HG03108 (cell line): ENCODE data around the gene QSER1.
A peak's percentile ranks its signal among the peaks of the same experiment; 100 is the strongest.
"Not testable (repeated sequence)": the region's sequence is repeated elsewhere in the genome, so short reads cannot be mapped to it uniquely, and the experiment has no call there.

Experiments used
- ATAC-seq: cut with Tn5 transposase; IDR thresholded peaks from one replicate; pipeline ENCODE4 v1.9.1; 2021; ENCODE audit warnings: moderate library complexity; ENCODE audit not compliant: unreplicated experiment

The QSER1 gene

GRCh38 chr11:32990481-32990880 is 97.9 kb downstream of the QSER1 start:
- ATAC-seq = no peak

GRCh38 chr11:32991427-32991826 is 98.8 kb downstream of the QSER1 start:
- no peak for ATAC-seq

- no peak for ATAC-seq
These were observed 99.3 kb downstream of the QSER1 start for GRCh38 chr11:32991898-32992297.

GRCh38 chr11:33000181-33000580 is 107.6 kb downstream of the QSER1 start:
- no peak for ATAC-seq

- ATAC-seq = no peak
These were observed 108.7 kb downstream of the QSER1 start for GRCh38 chr11:33001281-33001680.

- no peak for ATAC-seq
These were observed 109.3 kb downstream of the QSER1 start for GRCh38 chr11:33001751-33002542.

GRCh38 chr11:33005175-33005574 is 112.6 kb downstream of the QSER1 start:
- no peak for ATAC-seq

GRCh38 chr11:33006010-33006409 is 113.4 kb downstream of the QSER1 start:
- ATAC-seq = no peak

GRCh38 chr11:33013755-33014154 is 121.1 kb downstream of the QSER1 start:
- ATAC-seq = no peak

GRCh38 chr11:33015621-33016551 is 123.3 kb downstream of the QSER1 start, which contains the start of gene DEPDC7:
TSS of gene DEPDC7 (plus strand) at chr11:33015878. CDS start at chr11:33015956, 78 bp downstream.
- peak; percentile 51 for ATAC-seq

- ATAC-seq = no peak
These were observed 124.0 kb downstream of the QSER1 start for GRCh38 chr11:33016654-33017053.

- ATAC-seq = no peak
These were observed 124.9 kb downstream of the QSER1 start for GRCh38 chr11:33017478-33017877.

GRCh38 chr11:33017965-33018364 is 125.4 kb downstream of the QSER1 start:
- ATAC-seq = no peak

GRCh38 chr11:33018840-33019239 is 126.2 kb downstream of the QSER1 start:
- ATAC-seq = no peak

GRCh38 chr11:33021501-33021900 is 128.9 kb downstream of the QSER1 start:
- no peak for ATAC-seq

GRCh38 chr11:33021937-33022336 is 129.3 kb downstream of the QSER1 start:
- ATAC-seq = no peak

- ATAC-seq = no peak
These were observed 132.7 kb downstream of the QSER1 start for GRCh38 chr11:33025339-33025722.

GRCh38 chr11:33027233-33027632 is 134.6 kb downstream of the QSER1 start:
- ATAC-seq = no peak

GRCh38 chr11:33027846-33028536 is 135.4 kb downstream of the QSER1 start:
- no peak for ATAC-seq

GRCh38 chr11:33028537-33028914 is 135.9 kb downstream of the QSER1 start:
- ATAC-seq = no peak

- not testable (repeated sequence) for ATAC-seq
These were observed 136.6 kb downstream of the QSER1 start for GRCh38 chr11:33029218-33029617.
